ENCODE results near the gene COX6B1.

Gene COX6B1

GRCh38 chr19:35643255-35644205 lies 4.6 kb upstream of the COX6B1 start:
- Histone ChIP-seq H3K4me2 (ENCODE audit: low read depth, low read length, poor library complexity, severe bottlenecking) (peak overlapping the region; percentile 92), H3K27me3 (ENCODE audit: insufficient read depth, low read length, poor library complexity, severe bottlenecking) (no peaks in the 10 kb centered on the region), H3K9me3 (ENCODE audit: insufficient read depth, low read depth, low read length) (no peaks in the 10 kb centered on the region), H4K20me1 (ENCODE audit: insufficient read depth, low read length, poor library complexity, severe bottlenecking) (peaks cover 2% of the 10 kb centered on the region), H3K4me1 (ENCODE audit: insufficient read depth, low read length, poor library complexity, severe bottlenecking) (peaks cover 25% of the 10 kb centered on the region), H3K9me2 (replicated peaks; ENCODE audit: low read depth, low read length) (no peaks in the 10 kb centered on the region), H3K4me3 (ENCODE audit: low read length, poor library complexity, severe bottlenecking) (peak overlapping the region; percentile 76), H3K79me2 (ENCODE audit: insufficient read depth, low read length) (peaks cover 4% of the 10 kb centered on the region), H3K9ac (ENCODE audit: low read depth, low read length, poor library complexity, severe bottlenecking) (peak overlapping the region; percentile 73), H3F3A (ENCODE audit: low read depth) (0 out of 2 replicates have a peak, but pooled peaks cover 2% of the 10 kb centered on the region), H3K36me3 (ENCODE audit: insufficient read depth, low read length) (no peaks in the 10 kb centered on the region), H2AFZ (ENCODE audit: low read length) (peak overlapping the region; percentile 99)
- no peak for TF ChIP-seq CTCF (conservative IDR thresholded peaks at IDR 0.05; ENCODE audit: low read length)
- TF ChIP-seq EZH2phosphoT487 (IDR thresholded peaks at IDR 0.05; ENCODE audit: borderline replicate concordance) = no peak

GRCh38 chr19:35644206-35644986 lies 3.7 kb upstream of the COX6B1 start:
- Histone ChIP-seq H4K20me1 (ENCODE audit: insufficient read depth, low read length, poor library complexity, severe bottlenecking) (peaks cover 10% of the 10 kb centered on the region), H3K4me2 (ENCODE audit: low read depth, low read length, poor library complexity, severe bottlenecking) (peak overlapping the region; percentile 92), H3K4me3 (ENCODE audit: low read length, poor library complexity, severe bottlenecking) (peak overlapping the region; percentile 76), H3K9me3 (ENCODE audit: insufficient read depth, low read depth, low read length) (no peaks in the 10 kb centered on the region), H3K9ac (ENCODE audit: low read depth, low read length, poor library complexity, severe bottlenecking) (peak overlapping the region; percentile 73), H3K4me1 (ENCODE audit: insufficient read depth, low read length, poor library complexity, severe bottlenecking) (peaks cover 31% of the 10 kb centered on the region), H3F3A (ENCODE audit: low read depth) (0 out of 2 replicates have a peak, but pooled peaks cover 2% of the 10 kb centered on the region), H3K36me3 (ENCODE audit: insufficient read depth, low read length) (no peaks in the 10 kb centered on the region), H3K27me3 (ENCODE audit: insufficient read depth, low read length, poor library complexity, severe bottlenecking) (no peaks in the 10 kb centered on the region), H3K9me2 (replicated peaks; ENCODE audit: low read depth, low read length) (no peaks in the 10 kb centered on the region), H2AFZ (ENCODE audit: low read length) (peak overlapping the region; percentile 99), H3K79me2 (ENCODE audit: insufficient read depth, low read length) (peaks cover 12% of the 10 kb centered on the region)
- TF ChIP-seq EZH2phosphoT487 (IDR thresholded peaks at IDR 0.05; ENCODE audit: borderline replicate concordance) (no peak), CTCF (conservative IDR thresholded peaks at IDR 0.05; ENCODE audit: low read length) (no peak)

GRCh38 chr19:35644987-35645679 lies 3.0 kb upstream of the COX6B1 start:
- H3F3A ChIP-seq (ENCODE audit: low read depth) = 0 out of 2 replicates have a peak, but pooled peaks cover 2% of the 10 kb centered on the region
- peak overlapping the region; percentile 99 for H2AFZ ChIP-seq (ENCODE audit: low read length)
- peaks cover 14% of the 10 kb centered on the region for H4K20me1 ChIP-seq (ENCODE audit: insufficient read depth, low read length, poor library complexity, severe bottlenecking)
- peak overlapping the region; percentile 92 for H3K4me2 ChIP-seq (ENCODE audit: low read depth, low read length, poor library complexity, severe bottlenecking)
- H3K36me3 ChIP-seq (ENCODE audit: insufficient read depth, low read length) = no peaks in the 10 kb centered on the region
- H3K79me2 ChIP-seq (ENCODE audit: insufficient read depth, low read length) = peaks cover 20% of the 10 kb centered on the region
- no peak for TF ChIP-seq CTCF (conservative IDR thresholded peaks at IDR 0.05; ENCODE audit: low read length)
- TF ChIP-seq EZH2phosphoT487 (IDR thresholded peaks at IDR 0.05; ENCODE audit: borderline replicate concordance) = no peak
- H3K4me3 ChIP-seq (ENCODE audit: low read length, poor library complexity, severe bottlenecking) = peak overlapping the region; percentile 76
- H3K9ac ChIP-seq (ENCODE audit: low read depth, low read length, poor library complexity, severe bottlenecking) = peak overlapping the region; percentile 18
- H3K4me1 ChIP-seq (ENCODE audit: insufficient read depth, low read length, poor library complexity, severe bottlenecking) = peaks cover 36% of the 10 kb centered on the region
- no peaks in the 10 kb centered on the region for H3K9me3 ChIP-seq (ENCODE audit: insufficient read depth, low read depth, low read length)
- no peaks in the 10 kb centered on the region for H3K9me2 ChIP-seq (replicated peaks; ENCODE audit: low read depth, low read length)
- no peaks in the 10 kb centered on the region for H3K27me3 ChIP-seq (ENCODE audit: insufficient read depth, low read length, poor library complexity, severe bottlenecking)
